HG03520 (cell line): ENCODE results near the gene MDP1.
"Not testable (repeated sequence)": the region's sequence is repeated elsewhere in the genome, so short reads cannot be mapped to it uniquely, and the experiment has no call there.

ENCODE experiments used
- ATAC-seq: cut with Tn5 transposase; IDR thresholded peaks from one replicate; pipeline ENCODE4 v1.9.1; 2021; ENCODE audit warnings: mild to moderate bottlenecking, moderate library complexity; ENCODE audit not compliant: unreplicated experiment

Gene MDP1

DNA sequence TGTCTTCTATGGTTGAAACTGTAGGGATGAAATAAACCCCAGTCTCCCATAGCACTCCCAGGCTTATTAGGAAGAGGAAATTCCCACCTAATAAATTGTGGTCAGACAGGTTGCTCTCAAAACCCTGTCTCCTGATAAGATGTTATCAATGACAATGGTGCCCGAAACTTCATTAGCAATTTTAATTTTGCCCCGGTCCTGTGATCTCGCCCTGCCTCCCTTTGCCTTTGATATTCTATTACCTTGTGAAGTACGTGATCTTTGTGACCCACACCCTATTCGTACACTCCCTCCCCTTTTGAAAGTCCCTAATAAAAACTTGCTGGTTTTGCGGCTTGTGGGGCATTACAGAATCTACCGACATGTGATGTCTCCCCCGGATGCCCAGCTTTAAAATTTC, 13.3 kb downstream of the MDP1 start:
- ATAC-seq, result not testable (repeated sequence)

DNA sequence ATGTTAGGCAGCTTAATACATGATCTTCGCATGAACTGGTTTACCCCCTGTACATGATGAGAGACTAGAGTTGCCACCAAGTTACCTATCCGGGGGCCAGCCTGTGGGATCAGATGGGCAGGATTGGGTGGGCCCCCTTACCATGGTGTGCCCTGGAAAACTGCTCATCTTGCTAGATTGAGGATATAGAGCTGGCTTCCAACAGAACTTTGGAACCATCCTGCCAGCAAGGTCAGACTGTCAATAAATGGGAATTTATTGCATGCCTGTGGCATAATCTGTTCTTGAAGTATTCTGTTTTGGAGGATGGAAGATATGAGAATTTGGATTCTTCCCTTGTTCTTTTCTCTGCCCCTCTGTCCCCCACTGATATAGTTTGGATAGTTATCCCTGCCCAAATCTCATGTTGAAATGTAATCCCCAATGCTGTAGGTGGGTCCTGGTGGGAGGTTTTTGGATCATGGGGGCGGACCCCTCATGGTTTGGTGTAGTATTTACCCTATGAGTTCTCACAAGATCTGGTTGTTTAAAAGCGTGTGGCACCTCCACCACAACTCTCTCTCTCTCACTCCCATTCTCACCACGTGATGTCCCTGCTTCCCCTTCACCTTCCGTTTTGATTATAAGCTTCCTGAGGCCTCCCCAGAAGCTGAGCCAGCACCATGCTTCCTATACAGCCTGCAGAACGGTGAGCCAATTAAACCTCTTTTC, 16.9 kb downstream of the MDP1 start:
- no peak for ATAC-seq

DNA sequence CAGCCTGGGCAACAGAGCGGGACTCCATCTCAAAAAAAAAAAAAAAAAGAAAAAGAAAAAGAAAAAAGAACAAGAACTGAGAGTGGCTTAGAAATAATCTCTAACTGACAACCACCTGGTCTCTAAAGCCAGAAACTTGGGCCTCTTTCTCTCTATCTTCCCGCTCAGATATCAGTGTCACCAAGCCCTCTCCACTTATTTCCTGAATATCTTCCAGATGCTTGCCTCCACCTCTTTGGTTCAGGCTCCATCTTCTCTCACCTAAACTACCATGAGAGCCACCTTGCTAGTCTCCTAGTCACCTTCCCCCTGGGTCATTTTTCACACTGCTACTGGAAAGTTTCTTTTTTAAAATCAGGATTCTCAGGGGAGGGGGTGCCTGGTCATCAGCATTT, 18.8 kb downstream of the MDP1 start:
- no peak for ATAC-seq

DNA sequence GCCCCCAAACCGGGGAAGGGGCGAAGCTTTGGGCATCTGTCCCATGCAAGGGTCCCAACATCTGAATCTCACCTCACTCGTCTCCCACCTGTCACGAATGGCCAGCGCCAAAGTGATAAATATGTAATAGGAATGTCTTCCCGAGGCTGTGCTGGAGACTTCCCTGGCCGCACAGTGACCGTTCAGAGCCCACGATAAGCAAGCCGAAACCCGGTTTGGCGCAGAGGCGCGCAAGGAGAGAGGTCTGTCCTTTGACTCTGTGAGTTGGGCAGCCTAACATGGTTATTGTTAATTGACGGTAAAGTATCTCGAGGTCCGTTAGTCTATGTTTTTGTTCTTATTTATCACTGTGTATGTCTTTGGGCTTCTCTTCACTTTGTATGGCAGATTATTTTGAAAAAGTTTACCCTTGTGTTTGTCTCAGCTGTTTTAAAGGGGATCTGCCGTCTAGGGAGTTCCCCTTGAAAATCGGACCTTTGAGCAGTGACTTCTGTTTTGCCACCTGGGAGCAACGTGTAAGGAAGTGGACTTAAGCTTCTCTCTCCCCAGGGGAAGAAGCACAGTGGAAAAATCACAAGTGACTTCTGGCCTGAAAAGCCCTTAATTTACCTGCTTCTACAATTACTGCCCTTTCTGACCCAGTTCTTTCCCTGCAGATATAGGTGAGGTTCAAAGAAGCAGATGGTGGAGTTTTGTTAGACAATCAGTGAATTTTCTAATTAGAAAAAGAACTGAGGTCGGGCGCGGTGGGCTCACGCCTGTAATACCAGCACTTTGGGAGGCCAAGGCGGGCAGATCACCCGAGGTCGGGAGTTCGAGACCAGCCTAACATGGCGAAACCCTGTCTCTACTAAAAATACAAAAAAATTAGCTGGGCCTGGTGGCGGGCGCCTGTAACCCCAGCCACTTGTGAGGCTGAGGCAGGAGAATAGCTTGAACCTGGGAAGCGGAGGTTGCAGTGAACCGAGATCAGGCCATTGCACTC, 19.5 kb downstream of the MDP1 start:
- peak; percentile 15 for ATAC-seq

DNA sequence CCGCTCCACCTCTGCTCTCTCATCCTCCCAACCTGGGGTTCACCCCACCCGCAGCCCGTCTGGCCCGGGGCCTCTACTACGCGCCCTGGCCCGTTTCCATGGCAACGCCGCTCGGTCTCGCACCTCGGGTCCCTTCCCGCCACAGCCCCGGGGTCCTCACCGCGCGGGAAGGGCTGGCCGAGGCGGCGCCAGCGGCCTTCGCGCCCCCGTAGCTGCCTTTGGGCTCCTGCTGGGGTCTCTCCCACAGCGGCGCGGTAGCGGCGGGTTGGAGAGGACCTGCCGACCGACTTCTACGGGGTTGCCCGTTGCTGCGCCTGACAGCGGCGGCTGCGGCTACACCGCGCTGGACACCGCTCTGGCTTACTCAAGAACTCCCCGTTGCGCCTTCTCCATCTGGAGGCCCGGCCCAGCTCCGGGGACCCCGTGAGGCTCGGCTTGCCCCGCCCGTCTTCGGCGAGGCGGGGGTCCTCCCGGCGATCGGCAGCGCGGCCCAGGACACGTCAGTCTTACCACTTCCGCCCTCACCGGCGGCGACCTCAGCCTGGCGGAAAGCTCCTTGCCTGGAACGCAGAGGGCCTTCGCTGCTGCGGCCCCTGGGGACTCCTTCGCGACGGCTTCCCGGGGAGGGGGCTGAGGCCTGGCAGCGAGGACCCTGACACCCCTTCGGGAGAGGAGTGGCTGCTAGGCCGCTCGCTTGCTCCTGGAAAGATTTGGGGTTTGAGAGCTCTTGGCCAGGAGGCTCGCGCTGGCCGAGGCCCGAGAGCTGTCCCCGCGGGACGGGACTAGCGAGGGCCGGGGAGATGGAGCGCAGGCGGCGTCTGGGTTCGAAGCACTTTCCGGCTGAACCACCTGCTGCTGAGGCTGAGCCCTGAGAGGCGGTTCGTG, 20.4 kb downstream of the MDP1 start, which contains the start of gene TM9SF1:
Gene TM9SF1, minus strand, starts transcription at position 256 of the 885 bp plus-strand sequence. CDS start 422 bp downstream, outside the sequence.
- peak; percentile 70 for ATAC-seq

DNA sequence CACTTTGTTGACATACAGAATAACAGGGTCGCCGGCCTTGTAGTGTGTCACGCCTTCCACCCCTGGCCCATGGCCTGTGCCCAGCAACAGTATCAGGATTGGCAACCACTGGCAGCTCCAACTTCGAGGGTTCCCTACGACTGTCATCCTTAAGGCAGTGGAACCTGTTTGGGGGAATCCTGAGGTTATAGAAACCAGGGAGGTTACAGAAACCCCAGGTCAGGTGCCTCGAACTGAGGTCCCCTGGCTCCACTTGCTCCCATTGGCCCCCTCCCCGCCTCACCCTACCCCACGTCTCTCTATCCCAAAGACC, 21.0 kb downstream of the MDP1 start:
- no peak for ATAC-seq

DNA sequence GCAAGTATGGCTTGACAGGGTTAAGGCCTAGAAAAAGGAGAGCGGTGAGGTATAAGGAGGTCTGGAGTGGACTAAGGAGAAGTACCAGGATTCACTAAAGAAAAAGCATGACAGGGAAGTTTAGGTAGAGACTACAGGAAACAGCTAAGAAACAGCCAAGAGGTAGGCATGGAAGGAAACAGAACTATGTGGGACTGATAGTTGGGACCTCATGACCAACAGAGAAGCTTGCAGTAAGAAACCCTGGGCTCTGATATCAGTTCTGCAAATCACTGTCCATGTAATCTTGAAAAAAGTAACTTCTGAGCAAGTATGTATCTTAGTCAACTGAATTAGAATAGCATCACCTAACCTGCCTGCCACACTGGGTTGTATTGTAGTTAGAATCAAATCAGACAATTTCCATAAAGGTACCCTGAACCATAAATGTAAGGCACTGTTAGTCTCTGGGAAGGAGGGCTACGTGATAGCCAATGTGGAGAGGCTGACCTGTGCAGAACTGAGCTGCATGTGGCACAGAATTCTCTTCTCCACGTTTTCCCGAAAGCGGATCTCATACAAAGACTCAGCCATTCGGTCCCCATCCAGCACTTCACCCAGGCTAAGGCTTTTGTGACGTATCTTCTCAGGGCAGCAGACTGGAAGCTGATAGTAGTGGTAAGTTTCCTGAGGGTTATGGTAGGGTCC, 21.5 kb downstream of the MDP1 start:
- no peak for ATAC-seq

DNA sequence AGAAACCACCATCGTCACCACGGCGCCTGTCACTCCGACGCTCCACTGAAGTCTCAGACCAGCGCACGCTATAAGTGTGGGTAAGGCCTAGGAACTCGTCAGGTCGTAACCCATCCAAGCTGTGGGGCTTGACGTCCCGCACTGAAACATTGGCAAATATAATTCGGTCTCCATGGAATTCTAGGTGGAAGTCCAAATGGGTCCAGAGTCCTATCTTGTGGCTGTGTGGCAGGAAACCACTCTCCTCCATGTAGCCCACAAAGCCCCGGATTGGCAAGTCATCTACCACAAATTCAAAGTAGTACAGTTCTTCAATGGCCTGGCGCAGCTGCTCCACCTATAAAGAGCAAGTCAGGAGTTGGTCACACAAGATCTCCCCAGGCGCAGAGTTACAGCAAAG, 22.9 kb downstream of the MDP1 start:
- no peak for ATAC-seq

DNA sequence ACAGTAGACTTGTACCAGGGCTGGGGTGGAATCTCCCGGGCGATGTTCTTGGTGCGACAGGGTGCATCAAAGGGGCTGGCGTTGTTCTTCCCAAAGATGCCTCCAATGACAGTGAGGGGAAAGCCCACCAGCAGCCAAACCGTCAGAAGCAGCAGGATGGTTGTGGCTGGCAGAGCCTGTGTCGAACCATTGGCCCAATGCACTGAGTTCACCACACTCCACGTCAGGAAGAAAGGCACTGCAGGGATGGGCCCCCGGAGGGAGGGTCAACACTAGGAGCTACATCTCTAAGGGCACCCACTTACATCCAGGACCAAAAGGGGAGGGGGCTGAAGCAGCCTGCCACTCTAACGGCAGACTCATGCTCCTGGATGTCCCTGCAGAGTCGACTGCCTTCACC, 25.4 kb downstream of the MDP1 start:
- no peak for ATAC-seq

DNA sequence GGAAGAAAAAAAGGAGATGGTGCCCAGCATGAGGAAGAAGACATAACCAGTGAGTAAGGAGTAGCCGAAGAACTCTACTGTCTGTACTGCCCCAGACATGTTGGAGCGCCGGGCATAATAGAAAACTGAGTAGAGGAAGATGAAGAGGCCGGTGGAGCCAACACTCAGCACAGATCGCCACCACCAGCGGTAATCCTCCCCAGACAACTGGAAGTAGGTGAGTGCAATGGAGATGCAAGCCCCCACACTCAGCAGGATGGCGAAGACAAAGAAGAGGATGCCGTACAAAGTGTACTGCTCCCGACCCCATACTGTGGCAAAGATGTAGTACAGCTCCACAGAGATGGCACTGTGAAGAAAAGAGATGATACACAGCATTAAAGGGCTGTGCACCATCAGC, 26.4 kb downstream of the MDP1 start:
- no peak for ATAC-seq

DNA sequence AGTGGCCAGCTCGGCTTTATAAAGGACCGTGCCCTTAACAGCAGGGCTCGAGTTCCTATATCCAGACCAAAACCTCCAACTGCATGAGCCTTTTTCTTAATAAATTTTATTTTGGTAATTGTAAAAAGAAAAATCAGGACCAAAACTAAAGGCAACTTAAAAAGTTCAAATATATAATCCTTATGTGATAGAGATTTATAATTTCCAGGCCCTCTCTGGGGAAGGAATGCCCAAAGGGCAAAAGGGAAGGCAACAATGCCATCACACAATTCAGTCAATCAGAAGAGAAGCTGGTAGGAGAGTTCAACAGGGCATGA, 26.8 kb downstream of the MDP1 start:
- ATAC-seq, result no peak

DNA sequence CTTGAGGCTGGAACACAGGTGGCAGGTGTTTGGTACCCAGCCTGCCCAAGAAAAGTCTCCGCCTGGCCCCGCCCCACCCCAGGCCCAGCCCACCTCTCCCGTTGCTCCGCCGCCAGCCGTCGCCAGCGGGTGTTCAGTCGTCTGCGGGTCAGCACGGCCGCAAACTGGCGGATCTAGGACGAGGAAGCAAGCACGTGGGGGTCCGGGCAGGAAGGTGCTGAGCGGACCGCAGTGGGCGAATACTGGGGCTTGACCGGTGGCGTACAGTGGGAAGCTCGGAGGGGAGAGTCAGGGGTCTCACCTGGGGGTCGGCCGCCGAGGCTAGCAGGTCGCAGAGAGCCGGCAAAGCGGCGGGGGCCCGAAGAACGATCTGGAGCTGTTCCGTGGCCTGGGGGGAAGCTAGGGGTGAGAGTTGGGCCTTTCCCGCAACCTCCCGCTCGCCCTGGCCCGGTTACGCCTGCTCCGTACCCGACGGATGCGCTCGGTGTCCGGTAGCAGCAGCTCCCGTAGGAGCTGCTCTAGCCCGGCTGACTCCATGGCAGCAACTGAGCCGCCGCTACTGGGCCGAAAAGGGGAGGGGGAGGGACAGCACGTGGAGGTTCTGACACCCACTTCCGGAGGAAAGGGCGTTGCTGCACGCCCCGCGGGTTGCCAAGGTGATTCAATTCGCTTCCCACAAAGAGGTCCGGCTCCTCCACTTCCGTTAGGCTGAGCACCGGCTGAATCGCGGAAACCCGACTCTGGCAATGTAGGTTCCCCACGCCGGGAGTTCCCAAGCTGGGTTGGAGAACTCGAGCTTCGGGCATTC, 27.4 kb downstream of the MDP1 start, which contains the start of gene IPO4:
Gene IPO4, minus strand, starts transcription at position 566 of the 808 bp plus-strand sequence. Its CDS starts 29 bp downstream, at position 537.
- ATAC-seq, result peak; percentile 85

DNA sequence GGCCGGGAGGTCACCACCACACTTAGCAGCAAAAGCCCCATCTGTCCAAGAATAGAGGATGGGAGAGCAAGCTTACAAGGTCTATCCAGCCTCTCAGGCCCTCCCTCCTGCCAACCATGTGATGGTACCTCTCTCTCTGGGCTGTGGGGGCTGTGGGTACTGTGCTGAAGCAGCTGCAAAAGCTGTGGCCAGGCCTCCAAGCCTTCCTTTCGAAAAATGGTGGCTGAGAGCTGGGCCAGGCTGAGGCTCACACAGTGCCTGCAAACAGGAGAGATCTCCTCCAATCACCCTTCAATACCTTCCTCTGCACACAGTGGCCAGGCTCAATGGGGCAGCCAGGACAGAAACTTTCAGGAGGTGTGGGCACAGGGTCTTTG, 28.3 kb downstream of the MDP1 start:
- no peak for ATAC-seq

DNA sequence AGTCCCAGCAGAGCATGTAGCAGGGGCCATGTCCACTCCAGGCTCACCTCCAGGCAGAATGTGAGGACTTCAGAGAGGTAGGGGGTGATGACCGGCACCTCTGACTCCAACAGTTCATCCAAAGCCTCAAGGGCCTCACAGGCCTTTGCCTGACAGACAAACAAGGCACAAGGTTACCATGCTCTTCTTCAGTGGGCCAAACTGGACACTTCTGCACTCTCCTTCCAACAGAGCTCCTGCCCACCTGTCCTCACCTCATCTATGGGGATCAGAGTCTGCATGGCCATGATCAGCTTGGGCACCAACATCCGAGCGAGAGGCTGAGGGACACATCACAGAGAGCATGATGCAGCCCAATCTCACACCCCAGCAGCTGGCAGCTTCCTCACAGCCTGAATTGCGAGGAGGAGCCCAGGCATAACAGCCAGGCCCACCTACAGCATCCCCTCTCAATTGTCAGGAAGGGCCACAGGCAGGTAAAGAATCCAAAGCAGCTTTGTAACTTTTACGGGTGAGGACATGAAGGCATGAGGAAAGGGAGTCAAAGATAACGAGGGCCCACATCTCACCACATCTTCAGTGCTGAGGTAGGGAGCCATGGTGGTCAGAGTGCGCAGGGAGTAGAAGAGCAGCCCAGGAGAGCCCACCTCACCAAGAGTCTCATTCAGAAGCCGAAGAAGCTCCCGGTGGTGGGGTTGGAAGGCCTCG, 28.9 kb downstream of the MDP1 start:
- ATAC-seq, result no peak

DNA sequence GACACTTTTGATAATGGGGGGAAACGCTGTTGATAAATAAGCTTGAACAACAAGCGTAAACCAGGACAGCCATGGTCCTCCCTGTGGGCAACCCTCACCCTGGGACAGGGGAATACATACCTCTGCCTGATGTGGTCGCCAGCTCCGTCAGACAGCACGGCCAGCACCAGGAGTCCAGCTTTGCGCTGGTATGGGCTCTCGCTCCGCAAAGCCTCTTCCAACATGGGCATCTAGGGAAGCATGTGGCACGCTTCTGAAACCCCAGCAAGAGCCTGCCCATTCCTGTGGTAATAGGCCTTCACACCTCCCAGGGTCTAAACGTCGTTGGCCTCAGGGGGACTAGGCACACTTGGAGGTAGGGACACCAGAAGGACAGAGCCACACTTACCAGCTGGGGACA, 30.1 kb downstream of the MDP1 start:
- ATAC-seq, result no peak

DNA sequence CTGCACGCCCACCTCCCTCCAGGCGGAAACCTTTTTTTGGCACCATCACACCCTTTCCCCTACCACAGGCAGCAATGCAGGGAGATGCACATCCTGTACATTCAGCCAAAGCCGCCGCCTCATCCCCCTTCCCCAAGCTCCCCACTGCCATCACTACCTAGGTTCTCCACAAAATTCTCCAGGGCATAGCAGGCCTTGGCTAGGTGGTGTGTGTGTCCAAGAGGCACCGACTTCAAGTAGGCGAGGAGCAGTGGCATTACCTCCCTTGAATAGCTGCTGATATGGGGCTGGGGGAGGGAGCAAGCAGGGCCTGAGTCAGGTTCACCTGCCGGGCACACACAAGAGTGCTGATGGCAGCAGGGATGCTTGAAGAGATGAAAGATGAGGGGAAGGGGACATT, 30.8 kb downstream of the MDP1 start:
- ATAC-seq, result no peak

DNA sequence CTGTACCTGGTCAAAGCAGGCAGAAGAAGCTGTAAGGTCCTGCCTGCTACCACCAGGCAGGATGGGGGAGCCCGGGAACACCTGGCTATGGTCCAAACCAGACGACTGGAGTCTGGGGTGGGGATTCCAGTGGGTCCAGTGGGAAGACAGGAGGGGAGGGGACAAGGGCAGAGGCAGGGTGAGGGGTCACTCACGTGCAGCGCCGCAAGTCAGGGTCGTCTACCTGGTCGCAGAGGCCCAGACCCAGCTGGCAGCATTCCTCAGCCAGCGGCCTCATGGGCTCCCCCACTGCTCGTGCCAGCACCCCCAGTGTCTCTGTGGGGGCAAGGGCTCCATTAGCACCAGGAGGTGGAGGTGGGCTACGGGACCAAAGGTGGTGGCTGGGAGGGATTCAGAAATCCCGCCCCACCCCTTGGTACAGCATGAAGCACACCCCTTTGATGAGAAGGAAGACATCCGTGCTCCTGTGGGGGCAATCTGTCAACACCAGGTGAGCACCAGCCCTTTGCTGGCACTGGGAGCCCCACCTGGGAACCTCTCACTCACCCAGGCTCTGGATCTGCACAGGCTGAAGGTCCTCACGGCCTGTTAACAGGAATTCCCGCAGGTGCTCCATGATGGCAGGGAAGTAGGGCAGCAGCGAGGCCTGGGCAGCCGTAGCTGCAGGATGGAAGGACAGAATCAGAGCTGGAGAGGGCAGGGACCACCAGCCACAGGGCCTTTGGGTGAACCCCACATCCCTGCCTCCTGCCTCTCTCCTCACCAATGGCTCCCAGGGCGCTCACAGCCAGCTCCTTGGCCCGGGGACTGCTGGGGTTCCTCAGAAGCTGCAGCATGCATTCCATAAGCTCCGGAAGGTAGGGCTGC, 31.5 kb downstream of the MDP1 start:
- ATAC-seq, result no peak

DNA sequence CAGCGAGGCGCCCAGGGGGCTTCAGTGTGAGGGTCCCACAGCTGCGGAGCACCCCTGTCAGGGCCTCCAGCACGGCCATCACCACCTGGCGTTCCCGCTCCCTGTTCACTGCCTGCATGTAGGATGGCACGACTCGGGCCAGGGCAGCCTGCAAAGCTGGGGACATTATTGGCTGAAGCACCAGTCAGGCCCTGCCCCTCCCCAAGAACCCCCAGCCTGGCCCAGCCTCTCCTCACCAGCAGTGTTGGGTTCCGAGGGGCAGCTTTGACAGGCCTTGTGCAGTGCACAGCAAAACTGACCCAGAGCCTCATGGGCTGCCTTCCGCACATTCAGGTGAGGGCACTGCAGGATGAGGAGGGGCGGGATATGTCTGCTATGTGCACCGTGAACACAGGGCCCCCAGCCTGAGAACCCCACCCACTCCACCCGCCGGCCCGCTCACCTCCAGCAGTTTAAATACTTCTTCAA, 32.8 kb downstream of the MDP1 start:
- no peak for ATAC-seq
